Measurements from ENCODE around the gene ITGA8.
"Not testable (repeated sequence)": the region's sequence is repeated elsewhere in the genome, so short reads cannot be mapped to it uniquely, and the experiment has no call there.

The ITGA8 gene

DNA sequence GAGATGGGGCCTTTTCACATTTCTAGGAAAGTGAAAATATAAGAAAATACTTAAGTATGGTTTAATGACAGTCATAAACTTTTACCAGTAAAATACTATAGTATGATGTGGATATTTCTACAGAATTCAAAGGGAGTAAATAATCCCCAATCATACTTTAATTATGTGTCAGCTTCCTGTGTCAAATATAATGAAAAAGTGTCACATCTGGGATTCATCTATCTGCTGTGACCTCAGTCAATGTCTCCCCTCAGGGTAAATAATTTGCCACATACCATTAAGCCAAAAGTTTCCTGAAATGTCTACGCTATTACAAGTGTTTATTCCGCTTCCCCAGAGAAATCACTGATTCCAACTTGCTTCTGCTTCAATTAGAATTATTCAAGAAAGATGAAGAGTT lies 110.5 kb downstream of the ITGA8 start:
- no peak for DNase-seq (ENCODE audit: low read depth in 2 of 2)

DNA sequence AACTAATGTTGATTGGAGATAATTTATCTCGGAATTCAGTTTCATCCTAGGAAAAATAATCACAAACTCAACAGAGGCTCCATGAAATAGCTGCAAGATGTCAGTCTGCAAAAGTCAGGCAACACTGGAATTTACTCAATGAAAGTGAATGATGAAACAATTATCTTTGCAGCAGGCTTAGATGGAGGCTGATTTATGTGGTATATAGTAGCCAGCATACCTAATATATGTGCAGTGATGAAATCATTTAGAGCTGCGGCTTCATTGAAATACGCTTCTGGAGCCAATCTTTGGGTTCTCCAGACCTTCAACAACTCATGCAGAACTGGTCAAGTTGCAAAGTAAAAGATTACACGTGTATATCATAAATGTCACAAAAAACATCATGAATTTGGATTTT lies 113.3 kb downstream of the ITGA8 start:
- no peak for DNase-seq (ENCODE audit: low read depth in 2 of 2)

DNA sequence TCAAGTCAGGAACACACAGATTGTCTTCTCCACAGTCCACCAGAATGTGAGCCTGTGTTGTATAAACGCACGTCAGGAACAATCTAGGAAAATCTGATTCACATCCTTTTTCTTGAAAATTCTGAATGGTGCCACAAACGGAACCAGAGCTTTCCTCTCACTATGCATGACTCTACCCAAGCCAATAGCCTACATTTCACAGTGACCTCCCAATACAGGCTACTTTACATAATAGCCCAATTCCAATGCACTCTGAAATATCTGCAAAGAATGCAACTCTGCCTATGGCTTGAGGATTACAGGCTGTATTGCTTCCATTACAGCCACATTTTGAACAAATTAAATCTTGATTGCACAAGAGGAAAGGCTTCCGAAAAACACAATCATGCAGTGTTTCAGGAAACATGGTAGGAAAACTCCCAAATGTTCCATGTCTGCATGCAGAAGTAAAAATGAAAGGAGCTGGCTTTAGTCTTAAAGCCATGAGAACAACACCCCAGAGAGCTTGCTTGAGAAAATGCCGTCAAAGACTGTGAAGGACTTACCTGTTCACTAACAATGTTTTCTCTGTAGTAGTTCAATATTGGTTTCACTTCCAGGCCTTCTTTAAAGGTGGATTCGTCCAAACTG lies 113.9 kb downstream of the ITGA8 start:
- no peak for DNase-seq (ENCODE audit: low read depth in 2 of 2)

DNA sequence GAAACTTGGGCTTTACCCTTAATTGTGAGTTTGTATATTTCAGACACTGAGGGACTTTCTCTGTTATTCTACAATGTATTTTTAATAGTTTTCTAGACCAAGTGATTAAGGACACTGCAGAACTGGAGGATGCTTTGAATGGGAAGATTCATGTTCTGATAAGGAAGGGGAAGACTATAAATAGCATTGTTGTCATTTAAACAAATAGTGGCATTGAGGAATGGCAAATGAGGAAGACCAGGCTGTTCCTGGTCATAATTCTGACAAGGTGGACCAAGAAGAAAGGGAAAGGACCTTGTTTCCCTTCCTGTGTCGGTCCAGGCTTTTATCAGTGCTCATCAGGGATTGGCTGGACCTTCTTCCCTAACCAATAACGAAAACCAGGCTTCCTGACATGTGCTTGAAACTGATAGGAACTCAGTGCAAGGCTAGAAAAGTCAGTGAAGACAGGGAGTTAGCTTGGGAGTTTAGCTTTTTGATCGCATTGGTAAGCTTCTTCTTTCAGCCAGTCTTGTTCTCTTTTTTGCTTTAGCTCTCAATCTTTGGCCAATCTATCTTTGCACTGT lies 116.2 kb downstream of the ITGA8 start:
- DNase-seq (ENCODE audit: low read depth in 2 of 2), result no peak

DNA sequence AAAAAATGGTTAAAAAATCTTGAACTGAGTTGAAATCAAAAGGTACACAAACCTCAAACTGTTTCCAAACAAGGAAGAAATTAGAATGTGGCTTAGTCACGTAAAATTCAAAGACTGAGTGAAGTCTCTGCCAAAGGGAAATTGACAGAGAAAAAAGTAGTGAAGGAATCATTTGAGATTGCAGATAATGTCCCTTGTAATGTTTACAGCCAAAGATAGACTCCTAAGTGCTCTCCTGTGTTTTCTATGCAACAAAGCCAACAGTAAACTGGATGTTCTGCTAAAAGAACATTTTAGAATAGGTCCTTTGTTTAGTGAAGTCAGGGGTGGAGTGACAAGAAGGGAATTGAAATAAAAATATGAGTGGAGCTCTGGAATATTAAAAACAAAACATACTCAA lies 117.9 kb downstream of the ITGA8 start:
- DNase-seq (ENCODE audit: low read depth in 2 of 2), result no peak

DNA sequence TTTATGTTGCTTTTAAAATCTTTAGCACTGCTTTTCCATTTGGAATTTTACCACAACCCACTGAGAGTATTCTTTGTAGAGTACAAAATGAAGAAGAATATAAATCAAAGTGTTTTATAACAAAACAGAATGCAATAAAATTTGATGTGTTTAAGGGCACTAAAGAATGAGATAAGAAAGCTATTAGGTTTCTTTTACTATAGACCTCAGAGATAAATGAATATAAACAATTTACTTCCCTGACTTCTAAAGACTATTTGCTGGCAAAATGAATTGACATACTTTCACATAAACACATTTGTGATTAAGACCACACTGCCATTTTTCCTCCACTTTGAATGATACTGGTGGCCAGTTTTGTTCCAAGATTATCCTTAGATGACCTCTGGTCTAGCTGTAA lies 124.5 kb downstream of the ITGA8 start:
- no peak for DNase-seq (ENCODE audit: low read depth in 2 of 2)

DNA sequence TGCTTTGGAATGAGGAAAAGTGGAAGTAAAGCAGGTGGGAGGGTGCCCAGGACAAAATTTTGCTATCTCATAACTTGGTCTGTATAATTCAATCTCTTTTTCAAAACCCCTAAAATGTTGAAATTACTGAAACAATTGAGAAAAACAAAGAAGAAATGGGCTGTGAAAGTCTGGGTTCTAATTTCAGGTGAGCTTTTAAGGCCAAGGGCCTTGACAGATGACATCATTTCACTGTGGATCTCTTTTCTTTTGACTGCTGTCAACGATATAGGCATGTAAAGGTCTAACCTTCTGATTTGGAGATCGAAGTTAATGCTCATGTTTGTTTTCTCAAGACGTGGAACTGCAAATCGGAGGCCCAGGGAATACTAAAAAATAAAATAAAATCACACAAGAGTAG lies 127.8 kb downstream of the ITGA8 start:
- no peak for DNase-seq (ENCODE audit: low read depth in 2 of 2)

DNA sequence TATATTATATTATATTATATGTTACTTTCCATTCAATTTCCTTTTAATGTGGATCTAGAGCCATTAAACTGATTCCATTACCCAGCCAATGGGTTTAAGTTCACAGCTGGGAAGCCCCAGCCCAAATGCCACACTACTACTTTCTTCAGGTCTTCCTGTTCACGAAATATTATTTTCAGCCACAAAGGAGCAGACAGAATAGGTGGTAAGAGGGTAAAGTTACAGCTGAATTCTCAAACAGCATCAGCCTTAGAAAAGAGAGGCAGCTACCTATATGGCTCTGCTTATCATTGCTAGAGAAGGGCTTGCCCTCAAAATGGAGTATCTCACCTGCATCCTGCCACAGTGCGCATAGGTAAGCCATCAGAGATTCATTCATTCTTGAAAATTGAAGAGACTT lies 128.3 kb downstream of the ITGA8 start:
- DNase-seq (ENCODE audit: low read depth in 2 of 2), result no peak

DNA sequence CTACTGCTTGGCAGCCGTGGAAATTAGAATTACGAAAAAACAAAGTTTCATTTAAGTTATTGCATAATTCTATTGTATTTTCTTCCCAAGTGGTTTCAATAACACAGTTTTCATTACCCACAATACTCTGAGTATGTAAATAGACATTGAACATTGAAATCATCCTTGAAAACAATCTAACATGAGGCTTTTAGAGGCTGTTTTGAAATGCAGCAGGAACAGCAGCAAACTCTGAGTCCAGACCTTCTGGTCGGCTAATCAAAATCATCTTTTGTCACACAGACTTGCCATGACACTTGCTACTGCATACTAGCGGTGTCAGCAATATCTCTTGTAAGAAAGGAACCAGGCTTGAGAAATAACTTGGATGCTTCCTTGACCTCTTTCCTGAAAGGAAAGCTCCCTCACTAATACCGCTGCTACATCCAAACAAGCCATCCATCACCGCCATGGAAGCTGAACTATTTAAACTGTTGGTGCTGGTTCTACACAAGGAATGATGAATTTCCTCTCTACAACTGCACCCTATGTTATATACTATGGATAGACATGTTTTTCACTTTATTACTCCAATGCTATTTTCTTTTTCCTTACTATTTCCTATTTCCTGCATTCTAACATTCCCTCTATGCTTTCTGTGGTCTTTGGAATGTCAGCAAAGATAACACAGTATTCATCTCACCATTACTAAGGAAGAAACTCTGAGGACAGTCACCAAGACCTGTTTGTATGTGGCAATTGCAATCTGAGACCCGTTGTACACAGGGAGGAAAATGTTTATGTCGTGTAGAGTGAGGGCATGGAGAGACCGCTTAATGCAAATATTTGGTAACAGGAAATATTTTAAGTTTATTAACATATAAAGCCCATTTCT lies 130.8 kb downstream of the ITGA8 start:
- DNase-seq (ENCODE audit: low read depth in 2 of 2), result no peak

DNA sequence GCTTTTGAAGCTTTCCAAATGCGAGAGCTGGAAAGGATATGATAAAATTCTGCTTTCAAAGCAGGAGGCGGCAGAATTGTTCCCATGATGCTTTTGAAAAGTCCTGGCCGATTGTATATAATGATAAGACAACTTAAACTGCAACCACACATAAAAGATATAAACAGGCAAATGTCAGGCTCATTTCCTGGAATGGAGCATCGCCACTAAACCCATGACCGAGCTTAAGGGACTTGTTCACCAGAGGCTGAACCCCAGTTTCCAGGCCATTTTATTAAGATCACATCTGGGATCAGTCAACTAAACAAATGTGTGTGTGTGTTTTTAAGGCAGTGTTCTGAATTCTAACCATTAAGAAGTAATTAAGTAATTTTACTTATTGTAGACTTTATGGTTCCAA lies 131.6 kb downstream of the ITGA8 start:
- no peak for DNase-seq (ENCODE audit: low read depth in 2 of 2)

DNA sequence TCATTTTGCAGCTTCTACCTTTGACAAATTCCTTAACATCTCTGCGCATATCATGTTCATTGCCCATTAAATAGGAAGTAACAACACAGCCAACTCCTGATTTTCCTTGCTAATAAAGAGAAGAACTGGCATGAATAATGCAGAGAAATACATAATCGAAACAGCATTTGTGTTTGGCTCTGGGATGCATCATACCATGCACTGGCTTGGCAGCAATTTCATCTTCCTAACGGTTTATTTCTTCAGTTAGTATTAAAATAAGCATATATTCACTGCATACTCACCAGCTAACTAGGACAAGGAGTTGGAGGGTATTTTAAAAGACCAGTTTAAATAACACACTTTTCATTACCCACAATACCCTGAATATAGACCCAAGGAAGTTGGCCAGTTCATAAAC lies 132.5 kb downstream of the ITGA8 start:
- no peak for DNase-seq (ENCODE audit: low read depth in 2 of 2)

DNA sequence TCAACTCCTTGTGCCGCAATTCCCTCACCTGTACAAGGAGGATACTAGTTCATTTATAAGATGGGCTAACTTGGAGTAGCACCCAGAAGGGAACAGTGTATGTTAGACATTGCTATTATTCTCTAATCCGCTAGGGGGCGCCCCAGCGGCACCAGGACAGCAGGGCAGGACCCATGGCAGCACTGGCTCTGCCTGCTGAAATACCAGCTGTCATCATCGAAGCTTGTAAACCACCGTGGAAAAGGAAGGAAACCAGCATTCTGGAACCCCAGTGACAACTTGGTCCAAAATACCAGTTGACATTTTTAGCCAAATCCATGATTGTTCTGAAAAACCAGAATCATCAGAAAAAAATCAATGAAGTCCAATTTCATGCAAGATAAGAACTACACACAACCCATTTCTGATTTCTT lies 134.4 kb downstream of the ITGA8 start:
- DNase-seq (ENCODE audit: low read depth in 2 of 2), result no peak

DNA sequence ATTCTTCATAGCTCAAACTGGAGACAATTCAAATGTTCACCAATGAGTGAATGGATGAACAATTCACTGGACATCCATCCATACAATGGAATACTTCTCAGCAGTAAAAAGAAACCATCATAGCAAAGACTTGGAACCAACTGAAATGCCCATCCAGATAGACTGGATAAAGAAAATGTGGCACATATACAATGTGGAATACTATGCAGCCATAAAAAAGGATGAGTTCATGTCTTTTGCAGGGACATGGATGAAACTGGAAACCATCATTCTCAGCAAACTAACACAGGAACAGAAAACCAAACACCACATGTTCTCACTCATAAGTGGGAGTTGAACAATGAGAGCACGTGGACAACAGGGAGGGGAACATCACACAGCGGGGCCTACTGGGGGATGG lies 136.8 kb downstream of the ITGA8 start:
- not testable (repeated sequence) for DNase-seq (ENCODE audit: low read depth in 2 of 2)

DNA sequence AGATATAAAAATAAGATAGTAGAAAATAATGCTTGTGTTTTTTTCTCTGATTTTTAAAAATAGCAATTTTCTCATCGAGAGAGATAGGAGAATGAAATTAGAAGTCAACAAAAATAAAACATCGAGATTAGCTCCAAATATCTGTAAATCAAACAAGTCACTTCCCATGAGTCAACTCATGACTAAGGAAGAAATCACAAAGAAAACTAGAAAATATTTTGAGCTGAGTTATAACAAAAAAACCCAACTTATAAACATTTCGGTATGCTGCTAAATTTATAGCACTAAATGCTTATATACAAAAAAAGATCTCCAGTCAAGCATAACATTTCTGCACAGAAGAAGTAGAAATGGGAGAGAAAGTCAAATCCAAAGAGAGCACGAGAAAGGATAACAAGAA lies 140.1 kb downstream of the ITGA8 start:
- DNase-seq (ENCODE audit: low read depth in 2 of 2), result no peak

DNA sequence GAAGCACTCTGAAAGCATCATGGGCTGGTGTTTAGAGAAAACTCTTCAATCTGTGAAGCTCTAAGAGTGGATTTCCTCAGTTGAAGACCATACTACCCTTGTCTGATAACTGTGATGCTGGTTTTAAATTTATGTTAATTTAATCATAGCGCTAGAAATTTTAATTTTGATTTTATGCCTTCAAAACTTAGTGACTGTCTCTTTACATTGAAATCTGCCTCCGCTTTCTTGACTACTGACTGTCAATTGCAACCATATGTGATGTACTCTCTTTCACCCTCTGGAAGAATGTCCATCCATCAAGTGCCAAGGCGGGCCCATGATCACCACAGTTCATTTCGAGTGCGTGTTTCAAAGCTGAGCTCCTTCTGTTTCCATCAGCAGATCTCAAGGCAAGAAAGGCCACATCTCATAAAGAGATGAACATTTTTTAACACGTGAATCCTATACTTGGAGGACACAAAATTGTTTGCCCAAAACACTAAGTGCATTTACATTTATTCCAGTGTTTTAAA lies 147.1 kb downstream of the ITGA8 start:
- DNase-seq (ENCODE audit: low read depth in 2 of 2), result no peak

DNA sequence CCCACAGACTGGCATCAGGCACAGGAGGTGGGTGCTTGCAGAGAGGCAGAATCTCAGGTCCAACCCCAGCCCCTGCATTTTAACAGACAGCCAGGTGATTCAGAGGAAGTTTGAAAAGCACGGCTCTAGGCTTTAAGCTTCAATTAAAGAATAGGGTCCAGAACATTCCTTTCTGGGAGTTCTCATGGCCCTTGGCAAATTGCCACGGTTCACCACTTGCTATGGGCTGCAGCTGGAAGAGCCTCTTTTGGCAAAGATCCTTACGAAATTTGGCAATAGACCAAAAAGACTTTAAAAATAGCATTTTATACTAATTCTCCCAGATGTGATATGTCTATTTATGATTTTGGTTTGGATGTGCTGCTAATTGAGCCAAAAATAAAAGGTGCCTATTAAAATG lies 148.1 kb downstream of the ITGA8 start:
- DNase-seq (ENCODE audit: low read depth in 2 of 2), result no peak

DNA sequence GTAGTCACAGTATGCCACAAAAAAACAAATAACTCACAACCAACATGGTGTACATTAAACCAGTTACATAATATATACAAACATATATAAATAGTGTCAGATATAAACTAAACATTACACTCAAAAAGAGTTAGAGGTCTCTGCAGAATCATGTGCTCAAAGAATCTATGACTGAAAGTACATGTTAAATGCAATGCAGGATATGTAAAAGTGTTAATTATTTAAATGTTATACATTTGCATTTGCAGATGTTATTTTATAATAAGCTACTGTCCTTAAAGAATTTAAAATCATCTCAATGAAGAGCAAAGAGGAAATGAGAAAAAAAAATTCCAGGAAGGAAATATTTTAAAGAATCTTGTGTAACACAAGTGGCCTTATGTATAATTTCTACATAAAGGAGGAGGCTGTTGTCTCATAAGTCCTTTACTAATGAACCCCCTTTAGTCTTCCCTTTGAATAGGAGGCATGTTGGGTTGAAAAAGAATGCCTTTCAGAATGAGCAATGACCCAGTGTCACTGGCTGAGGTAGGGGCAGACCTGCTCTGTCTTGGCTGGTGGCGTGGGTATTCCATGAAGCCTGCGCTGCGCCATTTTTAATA lies 148.9 kb downstream of the ITGA8 start:
- no peak for DNase-seq (ENCODE audit: low read depth in 2 of 2)

DNA sequence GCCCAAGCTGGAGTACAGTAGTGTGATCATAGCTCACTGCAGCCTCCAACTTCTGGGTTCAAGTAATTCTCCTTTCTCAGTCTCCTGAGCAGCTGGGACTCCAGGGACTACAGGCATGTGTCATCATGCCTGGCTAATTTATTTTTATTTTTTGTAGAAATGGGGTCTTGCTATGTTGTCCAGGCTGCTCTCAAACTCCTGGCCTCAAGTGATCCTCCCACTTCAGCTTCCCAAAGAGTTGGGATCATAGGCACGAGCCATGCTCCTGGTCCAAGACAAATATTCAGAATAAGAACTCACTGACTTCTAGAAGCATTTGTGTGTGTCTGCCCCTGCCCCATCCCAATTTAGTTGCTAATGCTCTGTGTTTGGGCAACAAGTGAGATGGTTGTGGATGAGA lies 151.8 kb downstream of the ITGA8 start:
- no peak for DNase-seq (ENCODE audit: low read depth in 2 of 2)

DNA sequence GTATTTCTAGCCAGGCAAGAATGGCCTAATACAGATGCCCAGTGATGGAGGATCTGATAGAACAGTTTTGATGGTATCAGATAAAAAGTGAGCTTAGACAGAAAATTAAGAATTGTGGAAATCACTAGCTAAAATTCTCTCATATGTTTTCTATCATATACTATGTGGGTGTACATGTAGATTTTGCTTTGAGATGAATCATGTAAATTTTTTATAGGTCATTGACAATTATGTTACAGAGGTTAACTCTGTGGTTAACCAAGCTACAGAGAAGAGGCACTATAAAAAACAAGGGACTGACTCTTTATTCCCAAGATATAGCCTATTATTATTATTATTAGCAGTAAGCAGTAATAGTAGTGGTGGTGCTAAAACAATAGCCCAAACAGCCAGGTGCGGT lies 156.5 kb downstream of the ITGA8 start:
- DNase-seq (ENCODE audit: low read depth in 2 of 2), result no peak

DNA sequence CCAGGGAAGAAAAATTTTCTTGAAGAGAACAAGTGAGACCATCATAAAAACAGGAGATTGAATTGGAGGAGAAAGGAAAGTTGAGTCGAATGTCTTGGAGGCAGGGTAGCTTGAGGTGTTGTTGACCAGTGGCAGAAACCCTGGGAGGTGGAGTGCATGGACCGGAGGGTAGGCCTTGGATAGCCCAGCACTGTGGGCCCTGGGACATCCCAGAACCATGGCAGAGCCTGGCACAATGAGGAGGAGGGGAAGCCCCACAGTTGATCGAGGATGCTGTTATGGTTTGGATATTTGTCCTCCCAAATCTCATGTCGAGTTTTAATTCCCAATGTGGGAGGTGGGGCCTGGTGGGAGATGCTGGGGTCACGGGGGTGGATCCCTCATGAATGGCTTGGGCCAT lies 157.1 kb downstream of the ITGA8 start:
- no peak for DNase-seq (ENCODE audit: low read depth in 2 of 2)

DNA sequence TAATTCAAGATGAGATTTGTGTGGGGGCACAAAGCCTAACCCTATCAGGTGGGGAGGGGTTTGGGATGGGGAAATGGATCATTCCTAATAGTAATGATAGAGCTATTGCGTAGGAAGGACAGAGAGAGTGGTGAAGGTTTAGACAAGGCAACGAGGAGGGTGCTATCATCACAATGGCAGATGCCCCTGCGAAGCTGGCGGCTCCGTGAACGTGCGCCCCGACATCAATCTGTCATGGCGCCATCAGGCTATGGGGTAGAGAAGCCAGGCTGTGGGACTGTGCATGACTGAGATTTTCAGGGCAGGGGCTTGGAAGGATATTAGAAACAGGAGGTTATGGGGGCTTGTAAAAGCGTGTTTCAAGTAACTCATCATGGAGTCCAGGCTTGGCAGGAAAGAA lies 157.6 kb downstream of the ITGA8 start:
- DNase-seq (ENCODE audit: low read depth in 2 of 2), result no peak

DNA sequence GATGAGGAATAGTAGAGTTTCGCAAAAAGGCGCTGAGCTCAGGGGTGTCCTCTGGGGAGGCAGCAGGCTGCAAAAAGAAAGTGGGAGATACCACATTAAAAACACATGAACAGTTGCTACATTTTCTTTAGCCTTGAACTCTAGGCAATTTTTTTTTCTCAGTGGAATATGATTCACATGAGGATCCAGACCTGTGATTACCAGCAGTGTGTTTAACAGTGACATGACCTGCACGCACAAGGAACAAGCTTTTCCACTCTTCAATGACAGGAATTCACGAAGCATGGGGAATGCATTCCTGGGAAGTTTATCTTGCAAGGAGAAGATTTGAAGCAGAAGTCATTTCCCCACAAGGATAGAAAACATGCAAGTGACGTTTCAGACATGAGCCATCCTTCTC lies 161.6 kb downstream of the ITGA8 start:
- DNase-seq (ENCODE audit: low read depth in 2 of 2), result no peak

DNA sequence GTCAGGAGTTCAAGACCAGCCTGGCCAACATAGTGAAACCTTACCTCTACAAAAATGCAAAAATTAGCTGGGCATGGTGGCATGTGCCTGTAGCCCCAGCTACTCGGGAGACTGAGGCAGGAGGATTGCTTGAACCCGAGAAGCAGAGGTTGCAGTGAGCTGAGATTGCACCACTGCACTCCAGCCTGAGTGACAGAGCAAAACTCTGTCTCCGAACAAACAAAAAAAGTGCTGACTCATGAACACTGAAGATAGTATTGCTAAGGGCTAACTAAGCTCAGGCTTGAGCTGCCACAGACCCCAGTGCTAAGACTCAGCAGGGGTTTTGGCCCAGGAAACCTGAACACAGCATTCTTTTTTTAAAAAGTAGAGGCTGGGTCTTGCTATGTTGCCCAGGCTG lies 162.6 kb downstream of the ITGA8 start:
- not testable (repeated sequence) for DNase-seq (ENCODE audit: low read depth in 2 of 2)

All from stimulated activated CD8-positive, alpha-beta memory T cell treated with anti-CD3 and anti-CD28 coated beads, Interleukin-15, amount 100 ng/mL, for 4 hours (primary cell).